ENCODE data around the gene SLC16A8.

SLC16A8 gene

DNA sequence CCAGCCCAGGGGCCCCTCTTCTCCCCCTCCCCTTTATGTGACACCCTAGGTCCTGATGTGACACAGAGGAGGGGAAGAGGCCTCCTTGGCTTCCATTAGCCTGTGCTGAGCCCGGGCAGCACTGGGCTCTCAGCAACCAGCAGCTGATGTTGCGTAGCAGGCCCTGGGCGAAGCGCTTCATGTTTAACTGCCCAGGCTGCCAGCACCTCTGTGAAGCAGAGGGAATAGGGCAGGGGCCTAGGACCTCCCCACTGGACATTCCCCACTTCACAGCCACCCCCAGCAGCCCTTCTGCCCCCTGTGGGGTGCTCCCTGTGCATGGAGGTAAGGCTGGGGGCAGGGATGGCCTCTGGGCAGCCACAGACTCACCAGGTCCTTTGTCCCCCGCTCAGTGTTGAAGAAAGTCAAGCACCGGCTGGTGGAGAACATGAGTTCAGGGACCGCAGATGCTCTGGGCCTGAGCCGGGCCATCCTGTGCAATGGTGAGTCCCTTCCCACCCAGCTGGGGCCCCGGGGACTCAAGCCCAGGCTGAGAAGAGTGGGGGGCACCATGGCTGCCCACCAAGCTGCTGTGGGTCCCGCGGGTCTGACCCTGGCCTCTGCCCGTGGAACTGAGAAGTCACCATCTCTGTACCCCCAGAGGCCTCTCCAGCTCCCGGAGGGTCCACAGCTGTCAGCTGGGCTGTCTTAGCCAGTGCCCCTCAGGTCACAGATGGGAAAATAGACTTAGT, 15.2 kb downstream of the SLC16A8 start:
- TF ChIP-seq, protein P1, sequence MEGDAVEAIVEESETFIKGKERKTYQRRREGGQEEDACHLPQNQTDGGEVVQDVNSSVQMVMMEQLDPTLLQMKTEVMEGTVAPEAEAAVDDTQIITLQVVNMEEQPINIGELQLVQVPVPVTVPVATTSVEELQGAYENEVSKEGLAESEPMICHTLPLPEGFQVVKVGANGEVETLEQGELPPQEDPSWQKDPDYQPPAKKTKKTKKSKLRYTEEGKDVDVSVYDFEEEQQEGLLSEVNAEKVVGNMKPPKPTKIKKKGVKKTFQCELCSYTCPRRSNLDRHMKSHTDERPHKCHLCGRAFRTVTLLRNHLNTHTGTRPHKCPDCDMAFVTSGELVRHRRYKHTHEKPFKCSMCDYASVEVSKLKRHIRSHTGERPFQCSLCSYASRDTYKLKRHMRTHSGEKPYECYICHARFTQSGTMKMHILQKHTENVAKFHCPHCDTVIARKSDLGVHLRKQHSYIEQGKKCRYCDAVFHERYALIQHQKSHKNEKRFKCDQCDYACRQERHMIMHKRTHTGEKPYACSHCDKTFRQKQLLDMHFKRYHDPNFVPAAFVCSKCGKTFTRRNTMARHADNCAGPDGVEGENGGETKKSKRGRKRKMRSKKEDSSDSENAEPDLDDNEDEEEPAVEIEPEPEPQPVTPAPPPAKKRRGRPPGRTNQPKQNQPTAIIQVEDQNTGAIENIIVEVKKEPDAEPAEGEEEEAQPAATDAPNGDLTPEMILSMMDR (IDR thresholded peaks at IDR 0.05; ENCODE audit: low read depth, low read length): no peak
- no peak for DNase-seq (ENCODE audit: extremely low read depth, low read depth)

DNA sequence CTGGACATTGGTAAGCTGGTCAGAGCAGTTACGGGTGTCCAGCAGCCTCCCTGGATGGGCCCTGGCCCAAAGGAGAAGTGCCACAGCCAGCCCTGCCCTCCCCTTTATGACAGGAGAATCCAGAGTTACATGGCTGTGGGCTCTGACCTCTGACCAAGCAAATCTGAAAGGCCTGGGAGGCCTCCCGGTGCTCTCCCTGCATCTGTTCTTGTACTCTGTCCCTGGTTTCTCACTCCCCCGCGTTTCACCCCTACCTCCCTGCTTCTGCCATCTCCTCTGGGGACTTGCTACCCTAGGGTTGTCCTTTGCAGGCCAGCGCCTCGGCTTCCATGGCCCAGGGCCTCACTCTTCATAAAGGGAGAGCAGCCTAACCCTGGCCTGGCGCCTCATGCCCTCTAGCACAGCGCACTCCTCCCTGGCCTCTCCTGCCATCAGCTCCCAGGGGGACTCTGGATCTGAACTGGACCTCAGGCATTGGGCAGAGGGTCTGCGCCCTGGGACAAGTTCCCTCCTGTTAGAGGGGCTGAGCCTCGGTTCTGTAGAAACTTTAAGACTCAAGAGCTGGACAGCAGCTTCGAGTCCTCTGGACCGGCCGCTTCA, 16.1 kb downstream of the SLC16A8 start:
- DNase-seq (ENCODE audit: extremely low read depth, low read depth): no peak
- TF ChIP-seq, protein P1 (IDR thresholded peaks at IDR 0.05; ENCODE audit: low read depth, low read length): no peak

DNA sequence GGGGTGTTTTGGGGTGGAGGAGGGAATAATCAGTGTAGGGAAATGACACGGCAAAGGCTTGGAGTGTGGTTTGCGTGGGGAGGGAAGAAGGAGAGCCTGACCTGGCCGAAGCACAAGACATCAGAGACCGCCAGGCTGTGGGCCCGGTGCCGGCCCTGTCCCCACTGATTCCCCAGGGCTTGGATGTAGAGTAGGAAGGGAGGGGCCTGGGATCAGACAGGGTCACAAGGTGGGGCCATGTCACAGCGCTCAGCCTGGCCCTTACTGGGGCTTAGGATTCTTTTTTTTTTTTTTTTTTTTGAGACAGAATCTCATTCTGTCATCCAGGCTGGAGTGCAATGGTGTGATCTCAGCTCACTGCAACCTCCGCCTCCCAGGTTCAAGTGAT, 17.0 kb downstream of the SLC16A8 start:
- DNase-seq (ENCODE audit: extremely low read depth, low read depth): no peak

DNA sequence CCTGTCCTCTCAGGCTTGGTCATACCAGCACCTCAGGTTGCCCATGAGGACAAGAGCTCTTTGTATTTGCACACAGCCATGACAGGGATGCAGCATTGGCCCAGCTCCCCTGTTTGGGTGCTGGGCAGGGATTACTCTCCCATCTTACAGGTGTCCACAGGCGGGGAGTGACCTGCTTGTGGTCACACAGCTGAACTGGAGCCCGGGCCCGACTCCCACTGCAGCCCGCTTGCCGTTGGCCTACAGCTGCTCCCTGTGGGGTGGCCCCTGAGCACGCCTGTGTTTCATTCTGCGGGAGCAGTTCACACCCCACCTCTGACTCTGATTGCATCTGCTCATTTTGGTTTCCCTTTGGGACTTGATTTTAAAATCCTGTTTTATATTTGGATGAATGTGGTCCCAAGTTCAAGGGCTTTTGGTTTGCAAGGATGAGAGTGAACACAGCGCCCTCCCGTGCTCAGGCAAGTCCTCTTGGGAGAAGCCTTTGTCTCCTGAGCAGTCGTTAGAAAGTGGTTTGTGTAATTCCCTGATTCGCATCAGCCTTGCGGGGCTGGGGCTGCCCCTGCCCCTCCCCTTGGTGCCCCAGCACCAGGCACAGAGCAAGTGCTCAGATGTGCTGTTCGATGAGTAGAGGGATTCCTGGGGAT, 17.5 kb downstream of the SLC16A8 start:
- TF ChIP-seq, protein P1 (IDR thresholded peaks at IDR 0.05; ENCODE audit: low read depth, low read length): no peak
- no peak for DNase-seq (ENCODE audit: extremely low read depth, low read depth)

More for the DNA sequence above, 17.0 kb downstream of the SLC16A8 start:
- TF ChIP-seq, protein P1 (IDR thresholded peaks at IDR 0.05; ENCODE audit: low read depth, low read length): no peak

DNA sequence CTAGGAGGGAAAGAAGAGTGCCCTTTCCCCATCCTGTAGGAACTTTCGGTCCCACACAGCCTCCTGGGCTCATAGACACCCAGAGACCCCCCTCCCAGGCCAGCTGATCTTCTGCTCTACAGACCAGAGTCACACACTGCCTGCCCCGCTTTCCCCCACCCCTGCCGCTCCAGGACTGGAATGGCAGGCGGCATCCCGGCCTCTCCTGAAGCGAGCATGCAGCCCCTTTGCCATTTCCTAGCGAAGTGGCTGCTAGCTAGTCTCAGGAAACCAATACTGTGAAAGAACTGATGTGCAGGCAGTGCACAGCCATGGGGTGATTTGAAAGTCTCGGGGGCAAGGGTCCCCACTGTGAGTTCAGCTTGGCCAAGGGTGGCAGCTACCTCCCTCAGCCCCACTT, 18.4 kb downstream of the SLC16A8 start:
- TF ChIP-seq, protein P1 (IDR thresholded peaks at IDR 0.05; ENCODE audit: low read depth, low read length): no peak

DNA sequence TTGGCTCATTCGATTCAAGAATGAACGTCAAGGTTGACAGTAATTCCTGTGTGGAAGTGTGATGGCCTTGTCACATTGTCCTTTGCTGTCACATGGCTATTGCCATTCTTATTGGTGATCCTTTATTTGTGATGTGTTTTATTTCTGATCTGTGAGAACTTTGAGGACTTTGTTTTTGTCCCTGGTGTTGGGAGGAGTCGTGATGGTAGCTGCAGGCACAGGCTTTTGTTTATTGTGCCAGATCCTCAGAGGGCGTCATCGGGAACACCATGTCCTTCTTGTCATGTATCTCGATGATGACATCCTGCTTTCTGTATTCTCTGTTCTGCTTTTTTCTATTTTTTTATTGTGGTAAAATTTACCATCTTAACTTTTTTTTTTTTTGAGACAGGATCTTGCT, 21.2 kb downstream of the SLC16A8 start:
- DNase-seq (ENCODE audit: extremely low read depth, low read depth): no peak
- TF ChIP-seq, protein P1 (IDR thresholded peaks at IDR 0.05; ENCODE audit: low read depth, low read length): no peak

More for the DNA sequence above, 18.4 kb downstream of the SLC16A8 start:
- DNase-seq (ENCODE audit: extremely low read depth, low read depth): no peak

All from AG09319 (cell line).